GM12878 (cell line): Measurements from ENCODE around the gene CCSER1. TPM values are rescaled to one million over a fixed set of nuclear protein-coding genes. Genes with fewer than 3 reads are reported as not detected.

ENCODE experiments used
- CEBPZ ChIP-seq: fragments of 150-350 bp; IDR thresholded peaks from 2 replicates; pipeline ENCODE4 v1.6.1; 2016; ENCODE audit warnings: low read depth, low read length
- DPF2 ChIP-seq: fragments of 450-650 bp; IDR thresholded peaks from 2 replicates; pipeline ENCODE4 v1.6.1; 2017; ENCODE audit warnings: mild to moderate bottlenecking
- MYB ChIP-seq: fragments of 150-350 bp; IDR thresholded peaks from 2 replicates; pipeline ENCODE4 v1.6.1; 2014; ENCODE audit warnings: mild to moderate bottlenecking, low read depth, low read length, borderline replicate concordance
- NFIC ChIP-seq: IDR thresholded peaks from 2 replicates; pipeline ENCODE4 v1.6.1; 2012; ENCODE audit warnings: low read depth, mild to moderate bottlenecking, inconsistent platforms, low read length, moderate library complexity
- NR2C1 ChIP-seq: fragments of 450-650 bp; IDR thresholded peaks from 2 replicates; pipeline ENCODE4 v1.6.1; 2017; ENCODE audit warnings: antibody characterized with exemption, mild to moderate bottlenecking, moderate library complexity
- RAD21 ChIP-seq: IDR thresholded peaks from 2 replicates; pipeline ENCODE4 v1.6.1; 2011; ENCODE audit warnings: mild to moderate bottlenecking, low read depth, low read length, moderate library complexity; ENCODE audit not compliant: insufficient read depth
- SKIL ChIP-seq: fragments of 450-650 bp; IDR thresholded peaks from 2 replicates; pipeline ENCODE4 v1.6.1; 2017; ENCODE audit warnings: mild to moderate bottlenecking, low read depth, inconsistent platforms; ENCODE audit not compliant: poor library complexity, severe bottlenecking
- SMAD1 ChIP-seq: fragments of 450-650 bp; IDR thresholded peaks from 2 replicates; pipeline ENCODE4 v1.6.1; 2018; ENCODE audit warnings: mild to moderate bottlenecking, low read depth; ENCODE audit not compliant: partially characterized antibody
- SPI1 ChIP-seq: IDR thresholded peaks from 2 replicates; pipeline ENCODE4 v1.6.1; 2011; ENCODE audit warnings: low read depth, mild to moderate bottlenecking, low read length, moderate library complexity, borderline replicate concordance; ENCODE audit not compliant: insufficient read depth
- WRNIP1 ChIP-seq: IDR thresholded peaks from 2 replicates; pipeline ENCODE4 v1.6.1; 2011; ENCODE audit warnings: low read depth, low read length, improper control_type of control experiment, borderline replicate concordance
- ZBTB4 ChIP-seq: fragments of 450-650 bp; formaldehyde crosslinking; IDR thresholded peaks from 2 replicates; pipeline ENCODE4 v1.4.0; 2022; ENCODE audit warnings: mild to moderate bottlenecking, moderate library complexity
- ZNF687 ChIP-seq: fragments of 450-650 bp; IDR thresholded peaks from 2 replicates; pipeline ENCODE4 v1.6.1; 2017; ENCODE audit warnings: mild to moderate bottlenecking, moderate library complexity
- polyA plus RNA-seq, 11 experiments: library from polyadenylated mRNA; depleted of rRNA in 4 of 11; unstranded in 6 of 11; stranded (reverse) in 5 of 11; fragments of >200 nt; fragmentation: Nextera tagmentation in 4 of 11; fragmentation: Illumina TruSeq in 1 of 11; extraction: Ambion mirVana in 4 of 11; extraction: Trizol in 1 of 11; gene quantifications; 1 replicate in 1 of 11; 2 replicates in 10 of 11; pipeline versions ENCODE4 v1.2.1 to v1.2.3, GENCODE V29; 2011 to 2016; ENCODE audit warnings: inconsistent platforms in 2 of 11, missing spikeins in 2 of 11, low read depth in 1 of 11
- total RNA-seq, 4 experiments: library from RNA; depleted of rRNA in 3 of 4; stranded (reverse); fragments of >200 nt in 3 of 4; fragmentation: Illumina TruSeq in 1 of 4; extraction: Trizol in 1 of 4; gene quantifications; 2 replicates each; pipeline versions ENCODE4 v1.2.1 to v1.2.3, GENCODE V29; 2013 to 2021

CCSER1 gene
- total and polyA plus RNA-seq, 10 of the 15 experiments (the other 5 are each of a cell fraction or from before 2014, with no cell fraction given) = 0.22 to 2.7 (median 1.0) TPM

GRCh38 chr4:91233164-91233563, 1106.0 kb downstream of the CCSER1 start (continued):
- no peak for TF ChIP-seq RAD21
- TF ChIP-seq SKIL = no peak
- no peak for TF ChIP-seq CEBPZ
- no peak for TF ChIP-seq NR2C1
- TF ChIP-seq MYB = no peak
- TF ChIP-seq SMAD1 = no peak
- TF ChIP-seq ZNF687 = no peak
- TF ChIP-seq DPF2 = no peak
- no peak for TF ChIP-seq WRNIP1
- TF ChIP-seq NFIC = no peak
- TF ChIP-seq ZBTB4 (CRISPR knock-in tag) = no peak
- TF ChIP-seq SPI1 = no peak
